Erythroblast (primary cell): Measurements from ENCODE around the gene CSNK2A1.

Source experiments
- GATA1 ChIP-seq: IDR thresholded peaks from 2 replicates; pipeline ENCODE4 v1.6.1; 2011; ENCODE audit warnings: low read depth, mild to moderate bottlenecking, control low read depth, low read length, moderate library complexity
- POLR2A ChIP-seq: IDR thresholded peaks from 2 replicates; pipeline ENCODE4 v1.6.1; 2011; ENCODE audit warnings: mild to moderate bottlenecking, low read length

GRCh38 chr20:544153-544725, 649 bp upstream of the CSNK2A1 start:
- TF ChIP-seq POLR2A (no peak), GATA1 (no peak)
